NCI-H2227 treated with DMSO at 0.1 percent for 48 hours (cell line): ENCODE measurements around the gene SKI.

ENCODE experiments used
- DNase-seq: peaks from one replicate; lab custom pipeline; 2025; lab: John Stamatoyannopoulos, UW

Gene SKI

GRCh38 chr1:2228157-2228594 lies at the start of gene SKI:
Gene SKI (plus strand): TSS chr1:2228319. CDS start chr1:2228767, 448 bp downstream.
- DNase-seq = no peak

GRCh38 chr1:2178875-2179274 lies 49.2 kb upstream of the SKI start:
- DNase-seq = no peak

GRCh38 chr1:2179283-2180013 lies 48.7 kb upstream of the SKI start:
- no peak for DNase-seq

- no peak for DNase-seq
These were observed 47.5 kb upstream of the SKI start for GRCh38 chr1:2180297-2181245.

- DNase-seq = no peak
These were observed 46.8 kb upstream of the SKI start for GRCh38 chr1:2181271-2181670.

- no peak for DNase-seq
These were observed 46.4 kb upstream of the SKI start for GRCh38 chr1:2181752-2182151.

GRCh38 chr1:2182376-2182775 lies 45.7 kb upstream of the SKI start:
- no peak for DNase-seq

GRCh38 chr1:2183937-2184334 lies 44.2 kb upstream of the SKI start:
- no peak for DNase-seq

- no peak for DNase-seq
These were observed 43.6 kb upstream of the SKI start for GRCh38 chr1:2184531-2184930.

- DNase-seq = no peak
These were observed 43.2 kb upstream of the SKI start for GRCh38 chr1:2184934-2185333.

GRCh38 chr1:2185880-2186855 lies 42.0 kb upstream of the SKI start:
- DNase-seq = no peak

- DNase-seq = no peak
These were observed 41.2 kb upstream of the SKI start for GRCh38 chr1:2186901-2187300.

- no peak for DNase-seq
These were observed 40.5 kb upstream of the SKI start for GRCh38 chr1:2187619-2188018.

- no peak for DNase-seq
These were observed 39.8 kb upstream of the SKI start for GRCh38 chr1:2188336-2188735.

- DNase-seq = peak; percentile 95
These were observed 38.4 kb upstream of the SKI start for GRCh38 chr1:2189459-2190425.

- DNase-seq = no peak
These were observed 37.6 kb upstream of the SKI start for GRCh38 chr1:2190491-2190976.

- DNase-seq = no peak
These were observed 35.8 kb upstream of the SKI start for GRCh38 chr1:2192031-2192995.

- DNase-seq = no peak
These were observed 34.4 kb upstream of the SKI start for GRCh38 chr1:2193514-2194281.
